Liver (tissue), 9 donors: Measurements from ENCODE around the gene JAGN1. TPM values are rescaled to one million over a fixed set of nuclear protein-coding genes. Genes with fewer than 3 reads are reported as not detected.

Experiments used
- DNase-seq: peaks from one replicate; pipeline ENCODE4 v3.0.0-alpha.2; 2017; ENCODE audit warnings: low spot score
- H3K27ac ChIP-seq, 2 donors: one replicate each; pipeline ENCODE4 v1.7.0; 2013; ENCODE audit warnings: inconsistent platforms in 2 of 2, low read length in 2 of 2, control low read depth in 1 of 2, low read depth in 1 of 2, mild to moderate bottlenecking in 1 of 2
- H3K27me3 ChIP-seq, 4 donors: one replicate each; pipeline versions ENCODE4 v1.6.1 to v1.7.0; 2013; ENCODE audit warnings: low read length in 3 of 4, inconsistent platforms in 1 of 4, mild to moderate bottlenecking in 1 of 4, moderate library complexity in 1 of 4; ENCODE audit not compliant: control insufficient read depth in 4 of 4, insufficient read depth in 4 of 4
- H3K36me3 ChIP-seq, 4 donors: one replicate each; pipeline versions ENCODE4 v1.6.1 to v1.7.0; 2013; ENCODE audit warnings: low read length in 3 of 4, mild to moderate bottlenecking in 3 of 4, low read depth in 1 of 4, moderate library complexity in 1 of 4; ENCODE audit not compliant: control insufficient read depth in 4 of 4, insufficient read depth in 3 of 4
- H3K4me1 ChIP-seq, 4 donors: one replicate each; pipeline versions ENCODE4 v1.6.1 to v1.7.0; 2013; ENCODE audit warnings: low read length in 3 of 4, mild to moderate bottlenecking in 3 of 4, moderate library complexity in 1 of 4; ENCODE audit not compliant: control insufficient read depth in 4 of 4, insufficient read depth in 4 of 4
- H3K4me3 ChIP-seq, 3 donors: one replicate each; pipeline versions ENCODE4 v1.6.1 to v1.7.0; 2013; ENCODE audit warnings: low read length in 3 of 3, control low read depth in 1 of 3, low read depth in 1 of 3, mild to moderate bottlenecking in 1 of 3
- H3K9ac ChIP-seq, 2 donors: one replicate each; pipeline ENCODE4 v1.7.0; 2013; ENCODE audit warnings: low read length in 2 of 2, mild to moderate bottlenecking in 2 of 2, moderate library complexity in 2 of 2, control low read depth in 1 of 2, low read depth in 1 of 2
- H3K9me3 ChIP-seq, 4 donors: one replicate each; pipeline versions ENCODE4 v1.6.1 to v1.7.0; 2013; ENCODE audit warnings: low read length in 3 of 4; ENCODE audit not compliant: control insufficient read depth in 4 of 4
- EGR1 ChIP-seq, 2 donors: IDR thresholded peaks; 2 replicates each; pipeline ENCODE4 v1.6.1; 2016 to 2018; ENCODE audit warnings: antibody characterized with exemption in 2 of 2, low read depth in 2 of 2
- FOXA1 ChIP-seq: IDR thresholded peaks from 2 replicates; pipeline ENCODE4 v1.6.1; 2016; ENCODE audit warnings: antibody characterized with exemption
- FOXA2 ChIP-seq: IDR thresholded peaks from 2 replicates; pipeline ENCODE4 v1.6.1; 2016; ENCODE audit warnings: antibody characterized with exemption
- GABPA ChIP-seq, 2 donors: IDR thresholded peaks in 1 of 2; conservative IDR thresholded peaks in 1 of 2; 2 replicates each; pipeline ENCODE4 v1.6.1; 2016; ENCODE audit warnings: antibody characterized with exemption in 2 of 2, mild to moderate bottlenecking in 1 of 2, moderate library complexity in 1 of 2
- HNF4A ChIP-seq, 2 donors: conservative IDR thresholded peaks; 2 replicates each; pipeline ENCODE4 v1.6.1; 2016; ENCODE audit warnings: antibody characterized with exemption in 2 of 2, mild to moderate bottlenecking in 2 of 2
- HNF4G ChIP-seq: IDR thresholded peaks from 2 replicates; pipeline ENCODE4 v1.6.1; 2016; ENCODE audit warnings: antibody characterized with exemption
- JUND ChIP-seq, 2 donors: IDR thresholded peaks; 2 replicates each; pipeline ENCODE4 v1.6.1; 2016; ENCODE audit warnings: antibody characterized with exemption in 2 of 2
- NR2F2 ChIP-seq: IDR thresholded peaks from 2 replicates; pipeline ENCODE4 v1.6.1; 2016; ENCODE audit warnings: antibody characterized with exemption
- RAD21 ChIP-seq, 2 donors: IDR thresholded peaks; 2 replicates each; pipeline ENCODE4 v1.6.1; 2016; ENCODE audit warnings: antibody characterized with exemption in 2 of 2, mild to moderate bottlenecking in 2 of 2
- SP1 ChIP-seq: IDR thresholded peaks from 2 replicates; pipeline ENCODE4 v1.6.1; 2018; ENCODE audit warnings: antibody characterized with exemption, mild to moderate bottlenecking
- TAF1 ChIP-seq: conservative IDR thresholded peaks from 2 replicates; pipeline ENCODE4 v1.6.1; 2016; ENCODE audit warnings: antibody characterized with exemption, mild to moderate bottlenecking
- YY1 ChIP-seq: IDR thresholded peaks from 2 replicates; pipeline ENCODE4 v1.6.1; 2016; ENCODE audit warnings: antibody characterized with exemption, mild to moderate bottlenecking
- WGBS: extraction: QIAGEN DNeasy Blood & Tissue Kit; methylation state at CpG from one replicate; pipeline ENCODE4 v1.1.7; 2013; 5-methylcytosine and 5-hydroxymethylcytosine counted together
- polyA plus RNA-seq, 2 donors: library from polyadenylated mRNA; stranded (reverse) in 1 of 2; unstranded in 1 of 2; fragments of 200-250 nt in 1 of 2; fragments of >200 nt in 1 of 2; fragmentation: Nextera tagmentation in 1 of 2; extraction: Ambion mirVana in 1 of 2; gene quantifications; one replicate each; pipeline versions ENCODE4 v1.2.1 to v1.2.3, GENCODE V29; 2013 to 2015
- total RNA-seq, 2 donors: library from RNA; depleted of rRNA; stranded (reverse); fragments of >200 nt; gene quantifications; one replicate each; pipeline ENCODE4 v1.2.3, GENCODE V29; 2014
- TF ChIP-seq, protein P1 (sequence below): fragments of 150-350 bp; IDR thresholded peaks from 2 replicates; pipeline ENCODE4 v1.5.1; 2017; ENCODE audit warnings: improper control_type of control experiment, low read depth, low read length; ENCODE audit not compliant: missing input control
- TF ChIP-seq, protein P2 (sequence below): IDR thresholded peaks from 2 replicates; pipeline ENCODE4 v1.6.1; 2016; ENCODE audit warnings: antibody characterized with exemption
- TF ChIP-seq, protein P3 (sequence below): IDR thresholded peaks from 2 replicates; pipeline ENCODE4 v1.6.1; 2016; ENCODE audit warnings: antibody characterized with exemption, mild to moderate bottlenecking
- TF ChIP-seq, protein P4 (sequence below): IDR thresholded peaks from 2 replicates; pipeline ENCODE4 v1.6.1; 2016; ENCODE audit warnings: antibody characterized with exemption
- TF ChIP-seq, protein P5 (sequence below): IDR thresholded peaks from 2 replicates; pipeline ENCODE4 v1.6.1; 2016; ENCODE audit warnings: antibody characterized with exemption
- donor health status: healthy.
- donor health status: healthy.
- donor health status: healthy.
- donor health status: healthy.
- donor health status: healthy.

JAGN1 gene
- total and polyA plus RNA-seq, 4 donors = 18.0 to 46.8 (median 30.6) TPM

DNA sequence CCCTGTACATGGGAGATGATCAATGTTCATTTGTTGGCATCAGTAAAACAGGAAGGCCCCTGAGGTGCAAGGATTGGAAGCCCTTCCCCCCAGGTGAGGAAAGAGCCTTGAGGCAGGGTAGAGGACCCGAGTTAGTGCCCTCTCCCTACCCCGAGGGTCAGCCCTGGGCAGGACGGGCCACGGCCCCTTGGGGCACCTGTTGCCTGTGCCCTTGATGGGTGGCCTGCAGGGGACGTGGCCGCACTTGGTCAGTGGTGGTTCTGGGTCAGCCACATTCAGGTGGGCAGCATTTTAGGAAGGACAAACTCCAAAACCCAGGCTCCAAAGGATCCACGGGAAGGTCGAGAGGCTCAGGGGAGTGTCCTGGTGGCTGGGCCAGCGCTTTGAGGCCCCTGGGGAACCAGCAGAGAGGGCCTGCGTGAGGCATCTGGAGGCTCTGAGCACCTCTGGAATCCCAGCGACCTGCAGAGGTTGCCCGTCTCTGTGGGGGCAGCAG, 30.8 kb upstream of the JAGN1 start:
- 91% methylated on average over 12 of the region's 12 CpGs for WGBS
- DNase-seq = no peak
- H3K36me3 ChIP-seq = no peaks in the 10 kb centered on the region
- no peak overlapping the region for H3K9ac ChIP-seq
- peaks cover 0 to 8% (median 3%) of the 10 kb centered on the region in 4 donors for H3K4me1 ChIP-seq
- no peak for TF ChIP-seq RAD21 (IDR thresholded peaks at IDR 0.05)
- TF ChIP-seq, protein P1, sequence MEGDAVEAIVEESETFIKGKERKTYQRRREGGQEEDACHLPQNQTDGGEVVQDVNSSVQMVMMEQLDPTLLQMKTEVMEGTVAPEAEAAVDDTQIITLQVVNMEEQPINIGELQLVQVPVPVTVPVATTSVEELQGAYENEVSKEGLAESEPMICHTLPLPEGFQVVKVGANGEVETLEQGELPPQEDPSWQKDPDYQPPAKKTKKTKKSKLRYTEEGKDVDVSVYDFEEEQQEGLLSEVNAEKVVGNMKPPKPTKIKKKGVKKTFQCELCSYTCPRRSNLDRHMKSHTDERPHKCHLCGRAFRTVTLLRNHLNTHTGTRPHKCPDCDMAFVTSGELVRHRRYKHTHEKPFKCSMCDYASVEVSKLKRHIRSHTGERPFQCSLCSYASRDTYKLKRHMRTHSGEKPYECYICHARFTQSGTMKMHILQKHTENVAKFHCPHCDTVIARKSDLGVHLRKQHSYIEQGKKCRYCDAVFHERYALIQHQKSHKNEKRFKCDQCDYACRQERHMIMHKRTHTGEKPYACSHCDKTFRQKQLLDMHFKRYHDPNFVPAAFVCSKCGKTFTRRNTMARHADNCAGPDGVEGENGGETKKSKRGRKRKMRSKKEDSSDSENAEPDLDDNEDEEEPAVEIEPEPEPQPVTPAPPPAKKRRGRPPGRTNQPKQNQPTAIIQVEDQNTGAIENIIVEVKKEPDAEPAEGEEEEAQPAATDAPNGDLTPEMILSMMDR = no peak
- no peak for TF ChIP-seq SP1
- TF ChIP-seq NR2F2 = no peak
- TF ChIP-seq, protein P2, sequence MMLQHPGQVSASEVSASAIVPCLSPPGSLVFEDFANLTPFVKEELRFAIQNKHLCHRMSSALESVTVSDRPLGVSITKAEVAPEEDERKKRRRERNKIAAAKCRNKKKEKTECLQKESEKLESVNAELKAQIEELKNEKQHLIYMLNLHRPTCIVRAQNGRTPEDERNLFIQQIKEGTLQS = no peak
- no peak for TF ChIP-seq YY1
- no peak for TF ChIP-seq FOXA2
- TF ChIP-seq, protein P3, sequence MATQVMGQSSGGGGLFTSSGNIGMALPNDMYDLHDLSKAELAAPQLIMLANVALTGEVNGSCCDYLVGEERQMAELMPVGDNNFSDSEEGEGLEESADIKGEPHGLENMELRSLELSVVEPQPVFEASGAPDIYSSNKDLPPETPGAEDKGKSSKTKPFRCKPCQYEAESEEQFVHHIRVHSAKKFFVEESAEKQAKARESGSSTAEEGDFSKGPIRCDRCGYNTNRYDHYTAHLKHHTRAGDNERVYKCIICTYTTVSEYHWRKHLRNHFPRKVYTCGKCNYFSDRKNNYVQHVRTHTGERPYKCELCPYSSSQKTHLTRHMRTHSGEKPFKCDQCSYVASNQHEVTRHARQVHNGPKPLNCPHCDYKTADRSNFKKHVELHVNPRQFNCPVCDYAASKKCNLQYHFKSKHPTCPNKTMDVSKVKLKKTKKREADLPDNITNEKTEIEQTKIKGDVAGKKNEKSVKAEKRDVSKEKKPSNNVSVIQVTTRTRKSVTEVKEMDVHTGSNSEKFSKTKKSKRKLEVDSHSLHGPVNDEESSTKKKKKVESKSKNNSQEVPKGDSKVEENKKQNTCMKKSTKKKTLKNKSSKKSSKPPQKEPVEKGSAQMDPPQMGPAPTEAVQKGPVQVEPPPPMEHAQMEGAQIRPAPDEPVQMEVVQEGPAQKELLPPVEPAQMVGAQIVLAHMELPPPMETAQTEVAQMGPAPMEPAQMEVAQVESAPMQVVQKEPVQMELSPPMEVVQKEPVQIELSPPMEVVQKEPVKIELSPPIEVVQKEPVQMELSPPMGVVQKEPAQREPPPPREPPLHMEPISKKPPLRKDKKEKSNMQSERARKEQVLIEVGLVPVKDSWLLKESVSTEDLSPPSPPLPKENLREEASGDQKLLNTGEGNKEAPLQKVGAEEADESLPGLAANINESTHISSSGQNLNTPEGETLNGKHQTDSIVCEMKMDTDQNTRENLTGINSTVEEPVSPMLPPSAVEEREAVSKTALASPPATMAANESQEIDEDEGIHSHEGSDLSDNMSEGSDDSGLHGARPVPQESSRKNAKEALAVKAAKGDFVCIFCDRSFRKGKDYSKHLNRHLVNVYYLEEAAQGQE = no peak
- no peak for TF ChIP-seq HNF4G
- no peak for TF ChIP-seq TAF1
- TF ChIP-seq, protein P4, sequence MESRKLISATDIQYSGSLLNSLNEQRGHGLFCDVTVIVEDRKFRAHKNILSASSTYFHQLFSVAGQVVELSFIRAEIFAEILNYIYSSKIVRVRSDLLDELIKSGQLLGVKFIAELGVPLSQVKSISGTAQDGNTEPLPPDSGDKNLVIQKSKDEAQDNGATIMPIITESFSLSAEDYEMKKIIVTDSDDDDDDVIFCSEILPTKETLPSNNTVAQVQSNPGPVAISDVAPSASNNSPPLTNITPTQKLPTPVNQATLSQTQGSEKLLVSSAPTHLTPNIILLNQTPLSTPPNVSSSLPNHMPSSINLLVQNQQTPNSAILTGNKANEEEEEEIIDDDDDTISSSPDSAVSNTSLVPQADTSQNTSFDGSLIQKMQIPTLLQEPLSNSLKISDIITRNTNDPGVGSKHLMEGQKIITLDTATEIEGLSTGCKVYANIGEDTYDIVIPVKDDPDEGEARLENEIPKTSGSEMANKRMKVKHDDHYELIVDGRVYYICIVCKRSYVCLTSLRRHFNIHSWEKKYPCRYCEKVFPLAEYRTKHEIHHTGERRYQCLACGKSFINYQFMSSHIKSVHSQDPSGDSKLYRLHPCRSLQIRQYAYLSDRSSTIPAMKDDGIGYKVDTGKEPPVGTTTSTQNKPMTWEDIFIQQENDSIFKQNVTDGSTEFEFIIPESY = no peak
- TF ChIP-seq FOXA1 = no peak
- TF ChIP-seq, protein P5, sequence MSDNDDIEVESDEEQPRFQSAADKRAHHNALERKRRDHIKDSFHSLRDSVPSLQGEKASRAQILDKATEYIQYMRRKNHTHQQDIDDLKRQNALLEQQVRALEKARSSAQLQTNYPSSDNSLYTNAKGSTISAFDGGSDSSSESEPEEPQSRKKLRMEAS = no peak
- TF ChIP-seq JUND (IDR thresholded peaks at IDR 0.05) = no peak
- H3K27ac ChIP-seq = no peak overlapping the region
- no peaks in the 10 kb centered on the region for H3K9me3 ChIP-seq
- H3K27me3 ChIP-seq = no peaks in the 10 kb centered on the region
- H3K4me3 ChIP-seq = no peak overlapping the region

DNA sequence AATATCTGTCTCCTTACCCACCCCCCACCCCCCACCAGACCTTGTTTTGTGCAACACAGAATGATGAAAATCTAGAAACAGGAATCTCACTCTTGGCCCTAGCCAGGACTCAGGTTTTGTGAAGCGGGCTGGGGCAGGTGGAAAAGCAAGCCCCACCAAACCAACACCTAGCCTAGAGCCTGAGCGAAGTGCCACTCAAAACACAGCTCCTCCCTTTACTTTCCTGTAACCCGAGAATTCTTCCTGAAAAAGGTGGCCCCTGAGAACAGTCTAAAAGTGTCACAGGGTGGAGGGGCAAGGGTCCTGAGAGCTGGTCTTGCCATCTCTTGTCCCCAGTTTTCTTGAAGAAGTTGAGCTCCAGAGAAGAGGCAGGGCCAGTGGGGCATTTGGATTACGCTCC, 29.2 kb upstream of the JAGN1 start:
- 94% methylated on average over 4 of the region's 4 CpGs for WGBS
- no peak for DNase-seq
- H3K27me3 ChIP-seq = no peaks in the 10 kb centered on the region
- no peak overlapping the region for H3K9ac ChIP-seq
- no peak overlapping the region for H3K4me3 ChIP-seq
- H3K27ac ChIP-seq = no peak overlapping the region
- TF ChIP-seq HNF4A (conservative IDR thresholded peaks at IDR 0.05) = no peak
- TF ChIP-seq, protein P2 = no peak
- TF ChIP-seq, protein P1 = no peak
- no peak for TF ChIP-seq EGR1 (IDR thresholded peaks at IDR 0.05; ENCODE audit: low read depth in 2 of 2)
- no peak for TF ChIP-seq HNF4G
- TF ChIP-seq, protein P4 = no peak
- TF ChIP-seq TAF1 = no peak
- TF ChIP-seq SP1 = no peak
- TF ChIP-seq YY1 = no peak
- no peak for TF ChIP-seq RAD21 (IDR thresholded peaks at IDR 0.05)
- no peak for TF ChIP-seq GABPA (IDR thresholded peaks at IDR 0.05 in 1 of 2, conservative IDR thresholded peaks at IDR 0.05 in 1 of 2)
- TF ChIP-seq FOXA2 = no peak
- H3K4me1 ChIP-seq = peaks cover 0 to 8% (median 3%) of the 10 kb centered on the region in 4 donors
- H3K9me3 ChIP-seq = no peaks in the 10 kb centered on the region
- no peaks in the 10 kb centered on the region for H3K36me3 ChIP-seq
